HT-29 (cell line): ENCODE results near the gene CDK5. TPM values are rescaled to one million over a fixed set of nuclear protein-coding genes. Genes with fewer than 3 reads are reported as not detected.

Experiments used
- DNase-seq: peaks from one replicate; pipeline ENCODE4 v3.0.0-alpha.2; 2015; ENCODE audit warnings: low spot score
- total RNA-seq: library from RNA; depleted of rRNA; stranded (reverse); fragments of >200 nt; shearing (Covaris generic); gene quantifications from 2 replicates; pipeline ENCODE4 v1.2.3, GENCODE V29; 2014

CDK5 gene
- total RNA-seq, 1 experiment from 2014 or later: 62.6 TPM

DNA sequence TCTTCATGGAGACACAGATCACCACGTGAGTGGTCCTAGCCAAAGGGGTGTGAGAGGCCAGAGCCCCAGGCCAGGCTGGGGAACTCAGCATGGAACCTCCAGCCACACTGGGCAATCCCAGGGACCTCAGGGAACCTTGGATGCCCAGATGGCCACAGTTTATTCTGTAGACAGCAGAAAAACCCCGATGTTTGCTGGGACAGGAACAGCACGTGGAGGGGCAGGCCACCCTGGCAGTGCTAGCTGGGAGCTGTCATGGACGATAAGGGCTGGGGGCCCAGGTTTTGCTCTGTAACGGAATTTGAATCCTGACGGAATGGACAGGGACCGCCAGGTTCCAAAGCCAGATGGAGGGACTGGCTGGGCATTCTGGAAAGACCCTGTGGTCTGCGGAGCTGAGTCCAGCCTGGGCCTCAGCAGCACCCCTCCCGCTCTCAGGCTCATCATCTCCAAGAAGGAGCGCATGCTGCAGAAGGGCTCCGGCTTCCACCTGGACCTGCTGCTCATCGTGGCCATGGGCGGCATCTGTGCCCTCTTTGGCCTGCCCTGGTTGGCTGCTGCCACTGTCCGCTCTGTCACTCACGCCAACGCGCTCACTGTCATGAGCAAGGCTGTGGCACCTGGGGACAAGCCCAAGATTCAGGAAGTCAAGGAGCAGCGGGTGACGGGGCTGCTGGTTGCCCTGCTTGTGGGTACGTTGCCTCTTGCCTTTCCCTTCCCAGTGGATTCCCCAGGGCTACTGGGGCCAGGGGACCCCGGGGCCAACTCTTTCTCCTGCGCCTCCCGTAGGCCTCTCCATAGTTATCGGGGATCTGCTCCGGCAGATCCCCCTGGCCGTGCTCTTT lies 17.3 kb upstream of the CDK5 start:
- no peak for DNase-seq

DNA sequence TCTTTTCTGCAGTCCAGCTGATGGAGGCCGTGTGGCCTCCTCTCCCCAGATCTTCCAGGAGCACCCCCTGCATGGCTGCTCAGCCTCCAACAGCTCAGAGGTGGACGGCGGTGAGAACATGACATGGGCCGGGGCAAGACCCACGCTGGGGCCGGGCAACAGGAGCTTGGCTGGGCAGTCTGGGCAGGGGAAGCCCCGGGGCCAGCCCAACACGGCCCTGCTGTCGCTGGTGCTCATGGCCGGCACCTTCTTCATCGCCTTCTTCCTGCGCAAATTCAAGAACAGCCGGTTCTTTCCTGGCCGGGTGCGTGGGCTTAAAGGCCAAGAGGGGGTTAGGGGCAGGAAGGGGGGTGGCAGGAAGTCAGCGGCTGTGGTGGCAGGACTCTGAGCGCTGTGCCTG lies 16.3 kb upstream of the CDK5 start:
- DNase-seq: no peak

DNA sequence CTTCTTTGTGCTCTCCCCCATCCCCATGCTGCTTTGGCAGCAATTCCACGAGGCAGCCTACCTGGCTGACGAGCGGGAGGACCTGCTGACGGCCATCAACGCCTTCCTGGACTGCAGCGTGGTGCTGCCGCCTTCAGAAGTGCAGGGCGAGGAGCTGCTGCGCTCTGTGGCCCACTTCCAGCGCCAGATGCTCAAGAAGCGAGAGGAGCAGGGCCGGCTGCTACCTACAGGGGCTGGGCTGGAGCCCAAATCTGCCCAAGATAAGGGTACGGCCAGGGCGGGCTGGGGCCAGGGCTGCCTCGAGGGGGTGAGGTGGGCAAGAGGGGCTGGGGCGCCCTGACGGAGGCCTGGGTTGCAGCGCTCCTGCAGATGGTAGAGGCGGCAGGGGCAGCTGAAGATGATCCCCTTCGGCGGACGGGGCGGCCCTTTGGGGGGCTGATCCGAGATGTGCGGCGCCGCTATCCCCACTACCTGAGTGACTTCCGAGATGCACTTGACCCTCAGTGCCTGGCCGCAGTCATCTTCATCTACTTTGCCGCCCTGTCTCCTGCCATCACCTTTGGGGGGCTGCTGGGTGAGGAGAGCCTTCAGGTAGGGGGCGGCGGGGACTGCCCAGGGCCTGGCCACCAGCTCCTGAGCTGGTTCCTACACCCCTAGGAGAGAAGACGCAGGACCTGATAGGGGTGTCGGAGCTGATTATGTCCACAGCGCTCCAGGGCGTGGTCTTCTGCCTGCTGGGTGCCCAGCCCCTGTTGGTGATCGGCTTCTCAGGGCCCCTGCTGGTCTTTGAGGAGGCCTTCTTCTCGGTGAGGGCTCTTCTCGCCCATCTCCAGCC lies 13.6 kb upstream of the CDK5 start:
- no peak for DNase-seq

DNA sequence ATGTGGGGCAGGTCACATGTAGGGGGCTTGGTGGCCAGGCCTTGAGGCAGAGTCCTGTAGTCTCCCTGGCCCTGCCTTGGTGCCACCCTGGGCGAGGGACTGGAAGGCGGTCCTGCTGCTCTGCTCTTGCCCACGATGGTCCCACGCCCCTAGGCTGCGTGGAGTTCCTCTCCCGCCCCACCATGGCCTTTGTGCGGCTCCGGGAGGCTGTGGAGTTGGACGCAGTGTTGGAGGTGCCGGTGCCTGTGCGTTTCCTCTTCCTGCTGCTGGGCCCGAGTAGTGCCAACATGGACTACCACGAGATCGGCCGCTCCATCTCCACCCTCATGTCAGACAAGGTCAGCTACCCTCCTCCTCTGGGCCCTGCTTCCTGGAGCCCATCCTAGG lies 12.9 kb upstream of the CDK5 start:
- no peak for DNase-seq

DNA sequence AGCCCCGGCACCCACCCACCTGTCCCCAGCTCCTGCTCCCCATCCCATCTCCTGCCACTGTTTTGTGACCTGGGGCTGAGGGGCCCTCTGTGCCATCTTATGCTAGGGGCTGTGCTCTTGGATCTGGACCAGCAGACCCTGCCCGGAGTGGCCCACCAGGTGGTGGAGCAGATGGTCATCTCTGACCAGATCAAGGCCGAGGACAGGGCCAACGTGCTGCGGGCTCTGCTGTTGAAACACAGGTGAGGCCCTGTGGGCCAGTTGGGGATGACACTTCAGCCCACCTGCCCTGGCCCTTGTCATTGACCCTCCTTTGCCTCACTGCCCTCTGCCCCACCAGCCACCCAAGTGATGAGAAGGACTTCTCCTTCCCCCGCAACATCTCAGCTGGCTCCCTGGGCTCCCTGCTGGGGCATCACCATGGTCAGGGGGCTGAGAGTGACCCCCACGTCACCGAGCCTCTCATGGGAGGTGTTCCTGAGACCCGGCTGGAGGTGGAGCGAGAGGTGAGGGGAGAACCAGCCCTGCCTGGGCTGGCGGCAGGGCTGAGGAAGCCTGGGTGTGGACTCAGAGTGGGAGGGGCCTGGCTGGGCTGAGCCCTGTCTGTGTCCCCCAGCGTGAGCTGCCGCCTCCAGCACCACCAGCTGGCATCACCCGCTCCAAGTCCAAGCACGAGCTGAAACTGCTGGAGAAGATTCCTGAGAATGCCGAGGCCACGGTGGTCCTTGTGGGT lies 12.3 kb upstream of the CDK5 start:
- DNase-seq: no peak

DNA sequence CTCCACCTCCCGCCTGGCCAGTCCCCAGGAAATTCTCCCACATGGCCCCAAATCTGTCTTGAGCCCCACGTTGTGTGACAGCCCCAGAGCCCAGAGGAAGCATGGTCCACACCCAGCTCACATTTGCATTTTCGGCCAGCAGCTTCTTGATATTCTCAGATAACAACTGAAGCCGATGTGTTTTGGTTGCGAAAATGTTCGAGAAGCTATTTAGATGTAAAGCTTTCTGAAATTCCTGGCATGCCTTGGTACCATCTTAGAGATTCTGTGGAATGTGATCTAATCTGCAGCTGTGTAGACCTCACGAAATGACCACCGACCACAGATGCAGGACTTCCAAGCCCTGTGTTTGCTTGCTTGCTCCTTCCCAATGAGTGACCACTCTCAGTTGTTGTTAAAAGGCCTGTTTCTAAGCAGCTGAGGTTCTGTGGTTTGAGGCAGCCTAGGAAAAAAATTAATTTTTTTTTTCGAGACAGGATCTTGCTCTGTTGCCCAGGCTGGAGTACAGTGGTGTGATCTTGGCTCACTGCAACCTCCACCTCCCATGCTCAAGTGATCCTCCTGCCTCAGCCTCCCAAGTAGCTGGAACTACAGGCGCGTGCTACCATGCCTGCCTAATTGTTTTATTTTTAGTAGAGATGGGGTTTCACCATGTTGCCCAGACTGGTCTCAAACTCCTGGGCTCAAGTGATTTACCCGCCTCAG lies 10.5 kb upstream of the CDK5 start:
- no peak for DNase-seq

DNA sequence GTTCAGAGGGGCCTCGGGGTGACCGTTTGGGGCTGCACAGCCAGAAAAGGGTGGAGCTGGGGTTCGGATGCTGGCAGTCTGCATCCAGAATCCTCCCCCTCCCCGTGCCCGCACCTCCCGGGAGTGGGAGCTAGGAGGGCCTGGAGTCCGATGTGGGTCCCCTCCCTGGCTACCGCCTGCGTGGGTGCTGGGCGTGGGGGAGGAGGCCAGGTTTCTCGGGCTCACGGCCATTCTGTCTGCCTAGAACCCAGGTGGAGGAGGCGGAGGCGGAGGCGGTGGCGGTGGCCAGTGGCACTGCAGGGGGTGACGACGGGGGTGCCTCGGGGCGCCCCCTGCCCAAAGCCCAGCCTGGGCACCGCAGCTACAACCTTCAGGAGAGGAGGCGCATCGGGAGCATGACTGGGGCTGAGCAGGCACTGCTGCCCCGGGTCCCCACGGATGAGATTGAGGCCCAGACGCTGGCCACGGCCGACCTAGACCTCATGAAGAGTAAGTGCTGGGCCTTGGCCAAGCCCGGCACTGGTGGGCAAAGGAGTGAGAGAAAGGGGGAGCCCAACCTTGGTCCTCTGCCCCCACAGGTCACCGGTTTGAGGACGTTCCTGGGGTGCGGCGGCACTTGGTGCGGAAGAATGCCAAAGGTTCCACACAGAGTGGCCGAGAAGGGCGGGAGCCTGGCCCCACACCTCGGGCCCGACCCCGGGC lies 8.7 kb upstream of the CDK5 start:
- no peak for DNase-seq

DNA sequence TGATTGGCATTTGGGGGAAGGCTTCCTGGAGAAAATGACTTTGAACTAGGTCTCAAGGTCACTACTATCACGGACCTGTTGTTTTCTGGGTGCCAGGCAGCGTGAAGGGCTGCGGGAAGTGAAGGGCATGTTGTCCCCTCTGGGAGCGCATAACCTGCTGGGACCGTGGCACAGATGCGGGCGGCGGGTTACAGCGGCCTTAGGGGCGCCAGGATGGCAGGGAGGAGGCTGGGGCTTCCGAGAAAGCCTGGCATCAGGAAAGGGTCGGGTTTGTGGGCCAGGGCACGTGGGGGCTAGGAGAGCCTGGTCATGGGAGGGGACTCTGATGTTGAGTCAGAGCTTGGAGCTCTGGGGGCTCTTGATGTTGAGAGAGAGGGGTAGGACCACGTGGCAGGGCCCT lies 7.8 kb upstream of the CDK5 start:
- DNase-seq: no peak

DNA sequence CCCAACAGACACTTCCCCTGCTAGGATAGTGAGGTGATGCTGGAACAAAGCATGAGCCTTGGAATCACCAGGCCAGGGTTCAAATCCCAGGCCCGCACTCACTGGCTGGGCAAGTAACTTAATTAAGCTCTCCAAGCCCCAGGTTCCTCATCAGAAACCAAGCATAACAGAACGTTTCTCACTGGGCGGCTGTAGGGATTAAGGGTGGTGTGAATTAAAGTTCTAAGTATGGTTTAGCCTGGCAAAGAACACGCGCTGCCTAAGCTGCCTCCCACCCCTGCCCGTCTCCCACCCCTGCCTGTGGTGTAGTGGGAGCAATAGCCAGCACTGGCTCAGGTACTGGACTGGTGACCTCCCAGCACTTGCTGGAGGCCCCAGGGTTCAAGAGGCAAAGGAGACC lies 7.3 kb upstream of the CDK5 start:
- DNase-seq: no peak

DNA sequence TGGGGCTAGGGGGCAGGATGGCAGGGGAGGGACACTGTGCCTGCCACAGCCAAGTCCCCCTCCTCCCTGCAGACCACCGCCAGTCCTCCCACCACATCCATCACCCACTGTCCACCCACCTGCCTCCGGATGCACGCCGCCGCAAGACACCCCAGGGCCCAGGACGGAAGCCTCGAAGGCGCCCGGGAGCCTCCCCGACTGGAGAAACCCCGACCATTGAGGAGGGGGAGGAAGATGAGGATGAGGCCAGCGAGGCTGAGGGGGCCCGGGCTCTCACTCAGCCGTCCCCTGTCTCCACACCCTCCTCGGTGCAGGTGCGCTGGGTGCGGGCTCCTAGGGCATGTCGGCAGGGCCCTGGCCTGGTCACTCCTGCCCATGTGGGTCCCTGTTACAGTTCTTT lies 6.8 kb upstream of the CDK5 start:
- no peak for DNase-seq

DNA sequence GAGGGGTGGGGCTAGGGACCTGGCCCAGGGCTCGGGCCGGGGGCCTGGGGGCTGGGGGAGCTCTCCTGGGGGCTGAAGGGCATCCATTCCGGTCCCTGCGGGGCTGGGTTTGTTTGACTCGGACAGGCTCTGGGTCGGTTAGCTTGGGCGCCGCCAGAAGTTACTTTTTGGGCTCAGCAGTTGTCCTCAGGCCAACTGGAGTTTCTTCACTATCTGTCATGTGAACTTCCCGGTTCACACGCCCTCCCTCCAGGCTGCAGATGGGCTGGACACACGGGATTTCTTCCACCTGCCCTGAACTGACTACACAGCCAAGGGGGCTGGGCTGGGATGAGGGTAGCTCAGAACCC lies 5.5 kb upstream of the CDK5 start:
- peak; percentile 59 for DNase-seq

DNA sequence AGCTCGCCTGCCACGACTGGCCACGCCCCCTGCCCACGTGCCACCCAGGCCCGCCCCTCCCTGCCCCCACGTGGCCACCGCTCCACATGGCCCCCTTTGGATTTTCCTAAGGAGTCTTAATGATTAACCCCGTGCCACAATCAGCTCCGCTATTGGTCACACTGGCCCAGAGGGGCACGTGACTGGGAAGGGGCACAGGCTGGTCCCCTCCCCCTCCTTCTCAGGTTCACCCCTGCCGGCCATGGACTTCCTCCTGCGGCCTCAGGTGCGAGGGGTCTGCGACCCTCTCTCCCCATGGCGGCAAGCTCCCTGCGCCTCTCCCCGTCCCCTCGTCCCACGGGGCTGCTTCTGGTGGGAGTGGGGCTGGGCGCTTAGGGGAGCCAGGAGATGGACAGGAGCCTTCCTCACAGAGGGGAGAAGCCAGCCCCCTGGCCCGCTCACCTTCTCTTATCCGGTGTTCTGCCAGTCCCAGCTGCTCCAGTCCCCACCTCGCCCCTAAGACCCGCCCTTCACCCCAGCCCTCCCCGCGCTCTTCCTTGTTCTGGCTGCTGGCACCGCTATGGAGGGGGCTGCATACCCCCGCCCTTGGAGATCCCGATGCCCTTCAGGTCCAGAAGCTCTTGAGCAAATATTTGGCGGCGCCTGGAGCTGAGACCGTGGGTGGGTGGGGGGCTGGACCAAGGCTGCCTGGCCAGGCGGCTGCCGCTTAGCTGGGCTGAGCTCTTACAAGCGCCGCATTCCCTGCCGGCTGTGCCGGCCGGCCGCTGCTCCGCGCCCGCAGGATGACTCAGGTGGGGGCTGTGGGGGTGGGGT lies 4.9 kb upstream of the CDK5 start:
- DNase-seq: peak; percentile 98

DNA sequence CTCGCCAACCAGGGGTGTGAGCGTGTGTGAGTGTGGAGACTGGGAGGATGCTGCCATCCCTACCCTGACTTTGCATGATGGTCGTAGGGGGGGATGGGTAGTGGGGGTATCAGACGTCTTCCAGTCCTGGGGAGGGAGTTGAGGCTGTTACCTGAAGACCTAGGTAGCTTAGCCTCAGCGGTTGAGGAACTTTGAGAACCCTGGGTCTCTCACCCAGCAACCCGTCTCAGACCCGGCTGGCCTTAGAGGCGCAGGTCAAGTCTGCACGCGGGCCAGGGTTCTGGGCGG lies 4.4 kb upstream of the CDK5 start:
- DNase-seq: no peak

DNA sequence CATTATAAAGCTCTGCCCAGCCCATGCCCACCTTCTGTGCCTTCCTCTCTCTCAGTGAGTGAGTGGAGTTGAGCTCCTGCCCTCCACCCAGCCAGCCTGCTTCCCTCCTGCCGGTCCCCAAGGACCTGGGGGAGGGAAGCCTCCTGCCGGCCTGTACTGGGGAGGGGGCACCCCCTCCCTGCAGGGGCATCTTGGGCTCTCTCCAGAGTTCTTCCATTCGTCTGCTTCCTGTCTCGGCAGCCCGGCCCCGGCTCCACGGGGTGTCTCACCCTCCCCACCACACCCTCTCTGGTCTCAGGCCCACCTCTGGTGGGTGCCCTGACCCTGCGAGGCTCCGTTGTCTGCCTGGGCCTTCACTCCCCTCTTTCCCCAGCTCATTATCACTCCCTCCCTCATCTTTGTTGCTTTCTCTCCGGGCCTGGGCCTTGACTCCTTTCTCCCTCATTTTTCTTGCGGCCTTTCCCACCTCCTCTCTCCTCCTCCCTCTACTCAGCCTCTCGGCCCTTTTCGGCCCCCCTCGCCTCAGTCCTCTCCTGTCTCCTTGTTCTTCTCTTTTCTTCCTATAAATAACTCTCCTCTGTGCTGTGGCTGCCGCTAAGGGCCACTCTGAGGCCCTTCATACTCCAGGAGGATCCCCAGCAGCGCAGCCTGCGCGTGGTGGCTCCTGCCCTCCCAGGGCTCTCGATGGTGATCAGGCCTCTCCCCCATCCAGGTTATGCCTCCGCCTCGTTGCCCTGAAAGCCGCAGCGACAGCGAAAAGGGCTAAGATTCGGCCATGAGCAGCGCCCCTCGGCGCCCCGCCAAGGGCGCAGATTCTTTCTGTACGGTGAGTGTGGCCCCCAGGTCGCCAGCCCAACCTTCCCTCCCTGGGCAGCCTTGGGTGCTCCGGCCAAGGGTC lies 3.8 kb upstream of the CDK5 start:
- DNase-seq: no peak

DNA sequence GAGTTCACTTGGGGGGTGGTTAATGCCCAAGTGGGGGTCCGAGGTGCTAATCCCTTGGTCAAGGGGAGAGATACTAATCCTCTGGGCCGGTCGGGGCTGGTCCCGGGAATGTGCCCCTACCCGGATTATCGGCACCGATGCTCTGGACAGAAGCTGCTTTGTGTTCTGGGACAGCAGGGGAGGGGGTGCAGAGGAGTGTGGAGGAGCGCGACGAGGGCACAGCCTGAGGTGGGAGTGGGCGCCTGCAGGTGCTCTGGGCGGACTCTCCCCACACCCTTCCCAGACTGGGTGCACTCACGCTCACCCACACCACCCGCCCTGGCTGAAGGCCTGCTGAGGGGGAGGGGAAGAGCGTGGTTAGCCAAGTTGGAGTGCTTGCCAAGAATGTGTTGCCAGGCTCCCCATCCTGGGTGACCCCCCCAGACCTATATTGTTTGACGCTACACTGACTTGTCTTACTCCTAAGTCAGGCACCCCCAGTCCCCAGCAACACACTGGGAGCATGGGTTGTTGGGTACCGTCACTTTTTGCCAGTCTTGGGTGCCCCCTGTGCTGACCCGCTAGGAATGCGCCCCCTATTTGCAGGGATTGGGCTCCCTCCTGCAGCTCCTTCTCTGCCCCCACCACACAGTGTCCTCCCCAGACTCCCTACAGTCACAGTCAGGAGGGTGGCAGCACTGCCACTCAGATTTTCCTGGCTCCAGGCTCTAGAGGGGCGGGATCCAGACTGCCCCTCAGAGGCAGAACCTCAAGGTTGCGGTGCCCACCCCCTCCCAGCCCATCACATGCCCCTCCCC lies 2.9 kb upstream of the CDK5 start:
- peak; percentile 89 for DNase-seq

DNA sequence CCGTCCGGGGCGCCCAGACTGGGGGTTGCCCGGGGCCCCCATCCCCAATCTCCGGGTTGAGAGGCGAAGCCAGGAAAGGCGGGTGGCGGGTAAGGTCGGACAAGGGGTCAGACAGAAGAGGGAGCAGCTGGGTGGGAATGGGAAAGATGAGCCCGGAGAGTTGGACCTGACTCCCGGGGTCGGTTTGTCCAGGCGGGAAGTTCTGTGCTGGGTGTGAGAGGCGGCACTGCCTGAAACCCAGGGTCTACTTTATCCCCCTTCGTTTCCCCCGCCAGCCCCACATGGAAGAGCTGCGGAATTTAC lies 2.4 kb upstream of the CDK5 start:
- no peak for DNase-seq

DNA sequence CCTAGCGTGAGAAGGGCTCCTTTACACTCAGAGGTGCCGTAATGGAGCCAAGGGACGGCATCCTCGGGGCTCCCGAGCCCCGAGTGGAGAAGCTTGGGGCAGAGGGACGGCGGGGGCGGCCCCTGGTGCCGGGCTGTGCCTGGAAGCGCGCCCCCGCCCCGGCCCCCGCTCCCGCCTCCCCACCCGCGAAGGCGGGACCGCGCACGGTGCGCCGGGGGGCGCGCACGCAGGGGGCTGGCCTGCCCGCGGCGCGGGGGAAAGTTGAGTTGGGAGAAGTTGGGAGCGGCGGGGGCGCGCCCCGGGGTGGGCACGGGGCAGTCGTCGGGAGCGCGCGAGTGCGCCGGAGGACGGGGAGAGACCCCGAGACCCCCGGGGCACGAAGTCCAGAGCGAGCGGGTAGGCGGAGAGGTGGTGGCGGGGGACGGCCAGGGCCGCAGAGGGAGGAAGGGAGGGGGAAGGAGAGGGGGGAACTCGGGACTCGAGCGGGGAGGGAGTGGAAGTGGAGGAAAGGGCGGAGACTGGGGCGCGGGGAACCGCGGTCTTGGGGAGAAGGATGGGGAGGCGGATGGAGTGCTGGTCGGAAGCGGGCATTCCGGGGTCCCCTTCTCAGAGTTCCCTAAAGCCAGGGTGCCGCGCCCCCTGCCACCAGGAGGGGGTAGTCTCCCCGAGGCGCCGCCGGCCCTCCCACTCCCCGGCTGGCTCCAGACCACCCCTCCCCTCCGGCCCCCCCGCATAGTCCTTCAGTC lies 1.8 kb upstream of the CDK5 start, which contains the start of gene SLC4A2:
TSS of gene SLC4A2 (plus strand) at position 223 of the 746 bp plus-strand sequence. CDS start 2,399 bp downstream, outside the sequence.
- DNase-seq: peak; percentile 89
